CD4-positive, CD25-positive, alpha-beta regulatory T cell (primary cell): Measurements from ENCODE around the gene CNGA3. TPM values are rescaled to one million over a fixed set of nuclear protein-coding genes. Genes with fewer than 3 reads are reported as not detected.

Experiments used
- ATAC-seq, 2 donors: fragments of 150-1000 bp; cut with Tn5 transposase; one replicate each; pipeline ENCODE4 v1.10.0; 2021; ENCODE audit warnings: low read depth in 2 of 2, moderate number of reproducible peaks in 2 of 2, moderate library complexity in 1 of 2
- DNase-seq, 3 donors: peaks; one replicate each; pipeline versions ENCODE4 v3.0.0 to v3.0.0-alpha.2; 2012 to 2022; ENCODE audit warnings: mixed read lengths in 1 of 3
- H3K27ac ChIP-seq: one replicate; pipeline ENCODE4 v1.7.0; 2013; ENCODE audit warnings: mild to moderate bottlenecking, low read length; ENCODE audit not compliant: insufficient read depth, poor library complexity, severe bottlenecking
- H3K27me3 ChIP-seq: one replicate; pipeline ENCODE4 v1.7.0; 2013; ENCODE audit warnings: low read length; ENCODE audit not compliant: control insufficient read depth, insufficient read depth
- H3K36me3 ChIP-seq: one replicate; pipeline ENCODE4 v1.7.0; 2013; ENCODE audit warnings: mild to moderate bottlenecking, low read length, moderate library complexity; ENCODE audit not compliant: control insufficient read depth, insufficient read depth
- H3K4me1 ChIP-seq: 2 replicates; pipeline ENCODE4 v1.7.0; 2013; ENCODE audit warnings: mild to moderate bottlenecking, low read length; ENCODE audit not compliant: insufficient read depth, control insufficient read depth, poor library complexity, severe bottlenecking
- H3K4me3 ChIP-seq: one replicate; pipeline ENCODE4 v1.7.0; 2013; ENCODE audit warnings: low read depth, mild to moderate bottlenecking, low read length, moderate library complexity
- H3K9me3 ChIP-seq, 2 experiments: 1 replicate in 1 of 2; 2 replicates in 1 of 2; pipeline ENCODE4 v1.7.0; 2013; ENCODE audit warnings: low read length in 2 of 2, mild to moderate bottlenecking in 1 of 2, moderate library complexity in 1 of 2; ENCODE audit not compliant: control insufficient read depth in 2 of 2
- H3K27ac Mint-ChIP-seq, 3 donors: one replicate each; pipeline ENCODE4 v1.8.0; 2020 to 2022; ENCODE audit warnings: mild to moderate bottlenecking in 3 of 3, mixed read lengths in 3 of 3, moderate library complexity in 2 of 3
- H3K27me3 Mint-ChIP-seq: one replicate; pipeline ENCODE4 v1.8.0; 2022; ENCODE audit warnings: mild to moderate bottlenecking, mixed read lengths
- H3K36me3 Mint-ChIP-seq: one replicate; pipeline ENCODE4 v1.8.0; 2020; ENCODE audit warnings: mixed read lengths
- H3K4me1 Mint-ChIP-seq, 4 donors: one replicate each; pipeline ENCODE4 v1.8.0; 2020 to 2022; ENCODE audit warnings: mixed read lengths in 4 of 4, mild to moderate bottlenecking in 1 of 4
- H3K4me3 Mint-ChIP-seq, 4 donors: one replicate each; pipeline ENCODE4 v1.8.0; 2020 to 2022; ENCODE audit warnings: mild to moderate bottlenecking in 4 of 4, mixed read lengths in 4 of 4, moderate library complexity in 3 of 4
- H3K9me3 Mint-ChIP-seq, 7 donors: one replicate each; pipeline ENCODE4 v1.8.0; 2020 to 2022; ENCODE audit warnings: mixed read lengths in 7 of 7, mild to moderate bottlenecking in 3 of 7, moderate library complexity in 2 of 7
- polyA plus RNA-seq, 4 donors: library from polyadenylated mRNA; unstranded; fragments of 300-500 nt; fragmentation: Illumina TruSeq; gene quantifications; one replicate each; pipeline ENCODE4 v1.2.3, GENCODE V29; 2021
- total RNA-seq: library from RNA; stranded (reverse); gene quantifications from one replicate; pipeline ENCODE4 v1.2.3, GENCODE V29; 2022

The CNGA3 gene
- total and polyA plus RNA-seq, 5 donors from 2014 or later, result not detected

- Histone ChIP-seq H3K4me3 (no peak overlapping the region), H3K27me3 (peaks cover 5% of the 10 kb centered on the region), H3K27ac (no peak overlapping the region), H3K4me1 (no peaks in the 10 kb centered on the region), H3K9me3 (peaks cover 6 to 9% of the 10 kb centered on the region in 2 experiments), H3K36me3 (no peaks in the 10 kb centered on the region)
- H3K36me3 Mint-ChIP-seq, result no peaks in the 10 kb centered on the region
- peaks cover 55% of the 10 kb centered on the region for H3K27me3 Mint-ChIP-seq
- no peaks in the 10 kb centered on the region for H3K4me1 Mint-ChIP-seq
- H3K4me3 Mint-ChIP-seq, result no peak overlapping the region
- H3K27ac Mint-ChIP-seq, result no peak overlapping the region
- no peak for DNase-seq
- peaks cover 0 to 12% (median 0%) of the 10 kb centered on the region in 7 donors for H3K9me3 Mint-ChIP-seq
- no peak for ATAC-seq
Observed at GRCh38 chr2:98372121-98372520, 25.9 kb downstream of the CNGA3 start.

GRCh38 chr2:98372579-98372978, 26.3 kb downstream of the CNGA3 start:
- DNase-seq (no peak), ATAC-seq (no peak)
- Histone ChIP-seq H3K27ac (no peak overlapping the region), H3K36me3 (no peaks in the 10 kb centered on the region), H3K4me1 (no peaks in the 10 kb centered on the region), H3K27me3 (peaks cover 5% of the 10 kb centered on the region), H3K4me3 (no peak overlapping the region), H3K9me3 (peaks cover 6 to 9% of the 10 kb centered on the region in 2 experiments)
- H3K27me3 Mint-ChIP-seq, result peaks cover 50% of the 10 kb centered on the region
- no peak overlapping the region for H3K4me3 Mint-ChIP-seq
- peaks cover 0 to 10% (median 0%) of the 10 kb centered on the region in 7 donors for H3K9me3 Mint-ChIP-seq
- no peak overlapping the region for H3K27ac Mint-ChIP-seq
- H3K36me3 Mint-ChIP-seq, result no peaks in the 10 kb centered on the region
- no peaks in the 10 kb centered on the region for H3K4me1 Mint-ChIP-seq

GRCh38 chr2:98374286-98374685, 28.0 kb downstream of the CNGA3 start:
- Histone ChIP-seq H3K9me3 (no peaks in the 10 kb centered on the region), H3K27me3 (peaks cover 8% of the 10 kb centered on the region), H3K27ac (no peak overlapping the region), H3K4me1 (no peaks in the 10 kb centered on the region), H3K4me3 (no peak overlapping the region), H3K36me3 (no peaks in the 10 kb centered on the region)
- H3K4me1 Mint-ChIP-seq, result no peaks in the 10 kb centered on the region
- DNase-seq (no peak), ATAC-seq (no peak)
- peaks cover 41% of the 10 kb centered on the region for H3K27me3 Mint-ChIP-seq
- no peak overlapping the region for H3K4me3 Mint-ChIP-seq
- no peaks in the 10 kb centered on the region for H3K36me3 Mint-ChIP-seq
- peaks cover 0 to 1% (median 0%) of the 10 kb centered on the region in 7 donors for H3K9me3 Mint-ChIP-seq
- no peak overlapping the region for H3K27ac Mint-ChIP-seq

- H3K9me3 Mint-ChIP-seq, result peaks cover 0 to 1% (median 0%) of the 10 kb centered on the region in 7 donors
- no peaks in the 10 kb centered on the region for H3K4me1 ChIP-seq
- DNase-seq (no peak), ATAC-seq (no peak)
- no peaks in the 10 kb centered on the region for H3K36me3 Mint-ChIP-seq
- peaks cover 8% of the 10 kb centered on the region for H3K27me3 ChIP-seq
- no peak overlapping the region for H3K4me3 Mint-ChIP-seq
- H3K4me1 Mint-ChIP-seq, result no peaks in the 10 kb centered on the region
- peaks cover 33% of the 10 kb centered on the region for H3K27me3 Mint-ChIP-seq
- no peak overlapping the region for H3K27ac Mint-ChIP-seq
- H3K9me3 ChIP-seq, result no peaks in the 10 kb centered on the region
- H3K36me3 ChIP-seq, result no peaks in the 10 kb centered on the region
- H3K27ac ChIP-seq, result no peak overlapping the region
- no peak overlapping the region for H3K4me3 ChIP-seq
Observed at GRCh38 chr2:98374958-98375570, 28.8 kb downstream of the CNGA3 start.

GRCh38 chr2:98376301-98376910, 30.1 kb downstream of the CNGA3 start:
- no peak overlapping the region for H3K27ac Mint-ChIP-seq
- Histone ChIP-seq H3K9me3 (no peaks in the 10 kb centered on the region), H3K4me3 (no peak overlapping the region), H3K36me3 (no peaks in the 10 kb centered on the region), H3K27ac (no peak overlapping the region), H3K27me3 (peaks cover 8% of the 10 kb centered on the region), H3K4me1 (no peaks in the 10 kb centered on the region)
- no peak overlapping the region for H3K4me3 Mint-ChIP-seq
- peaks cover 21% of the 10 kb centered on the region for H3K27me3 Mint-ChIP-seq
- H3K36me3 Mint-ChIP-seq, result no peaks in the 10 kb centered on the region
- no peaks in the 10 kb centered on the region for H3K4me1 Mint-ChIP-seq
- H3K9me3 Mint-ChIP-seq, result peaks cover 0 to 1% (median 0%) of the 10 kb centered on the region in 7 donors
- no peak for DNase-seq
- ATAC-seq, result no peak

GRCh38 chr2:98376996-98377395, 30.7 kb downstream of the CNGA3 start:
- Histone ChIP-seq H3K27ac (no peak overlapping the region), H3K36me3 (no peaks in the 10 kb centered on the region), H3K4me3 (no peak overlapping the region), H3K27me3 (peaks cover 8% of the 10 kb centered on the region), H3K9me3 (no peaks in the 10 kb centered on the region), H3K4me1 (no peaks in the 10 kb centered on the region)
- Mint-ChIP-seq H3K36me3 (no peaks in the 10 kb centered on the region), H3K9me3 (peaks cover 0 to 1% (median 0%) of the 10 kb centered on the region in 7 donors), H3K27me3 (peaks cover 18% of the 10 kb centered on the region), H3K27ac (no peak overlapping the region), H3K4me3 (no peak overlapping the region), H3K4me1 (no peaks in the 10 kb centered on the region)
- DNase-seq, result no peak
- no peak for ATAC-seq

- H3K27ac Mint-ChIP-seq, result no peak overlapping the region
Observed at GRCh38 chr2:98377544-98377943, 31.3 kb downstream of the CNGA3 start.

GRCh38 chr2:98378196-98378595, 31.9 kb downstream of the CNGA3 start:
- no peak for ATAC-seq
- no peaks in the 10 kb centered on the region for H3K4me1 Mint-ChIP-seq
- Histone ChIP-seq H3K27me3 (peaks cover 8% of the 10 kb centered on the region), H3K4me1 (no peaks in the 10 kb centered on the region), H3K4me3 (no peak overlapping the region), H3K9me3 (no peaks in the 10 kb centered on the region), H3K36me3 (no peaks in the 10 kb centered on the region), H3K27ac (no peak overlapping the region)
- H3K27me3 Mint-ChIP-seq, result peaks cover 13% of the 10 kb centered on the region
- H3K36me3 Mint-ChIP-seq, result no peaks in the 10 kb centered on the region
- H3K9me3 Mint-ChIP-seq, result peaks cover 0 to 1% (median 0%) of the 10 kb centered on the region in 7 donors
- H3K4me3 Mint-ChIP-seq, result no peak overlapping the region
- no peak for DNase-seq
- H3K27ac Mint-ChIP-seq, result no peak overlapping the region

More at GRCh38 chr2:98377544-98377943, 31.3 kb downstream of the CNGA3 start:
- no peaks in the 10 kb centered on the region for H3K4me1 Mint-ChIP-seq
- no peaks in the 10 kb centered on the region for H3K36me3 Mint-ChIP-seq
- H3K27me3 Mint-ChIP-seq, result peaks cover 18% of the 10 kb centered on the region
- no peaks in the 10 kb centered on the region for H3K9me3 ChIP-seq
- H3K27me3 ChIP-seq, result peaks cover 8% of the 10 kb centered on the region
- ATAC-seq (no peak), DNase-seq (no peak)
- H3K9me3 Mint-ChIP-seq, result peaks cover 0 to 1% (median 0%) of the 10 kb centered on the region in 7 donors
- H3K4me3 ChIP-seq, result no peak overlapping the region
- H3K4me3 Mint-ChIP-seq, result no peak overlapping the region
- no peaks in the 10 kb centered on the region for H3K36me3 ChIP-seq
- no peaks in the 10 kb centered on the region for H3K4me1 ChIP-seq
- H3K27ac ChIP-seq, result no peak overlapping the region
